Activated T-cell treated with anti-CD3 and anti-CD28 coated beads for 4 hours (primary cell): ENCODE measurements around the gene GPSM1.

Source experiments
- DNase-seq: peaks from one replicate; pipeline ENCODE4 v3.0.0-alpha.2; 2020

GPSM1 gene

DNA sequence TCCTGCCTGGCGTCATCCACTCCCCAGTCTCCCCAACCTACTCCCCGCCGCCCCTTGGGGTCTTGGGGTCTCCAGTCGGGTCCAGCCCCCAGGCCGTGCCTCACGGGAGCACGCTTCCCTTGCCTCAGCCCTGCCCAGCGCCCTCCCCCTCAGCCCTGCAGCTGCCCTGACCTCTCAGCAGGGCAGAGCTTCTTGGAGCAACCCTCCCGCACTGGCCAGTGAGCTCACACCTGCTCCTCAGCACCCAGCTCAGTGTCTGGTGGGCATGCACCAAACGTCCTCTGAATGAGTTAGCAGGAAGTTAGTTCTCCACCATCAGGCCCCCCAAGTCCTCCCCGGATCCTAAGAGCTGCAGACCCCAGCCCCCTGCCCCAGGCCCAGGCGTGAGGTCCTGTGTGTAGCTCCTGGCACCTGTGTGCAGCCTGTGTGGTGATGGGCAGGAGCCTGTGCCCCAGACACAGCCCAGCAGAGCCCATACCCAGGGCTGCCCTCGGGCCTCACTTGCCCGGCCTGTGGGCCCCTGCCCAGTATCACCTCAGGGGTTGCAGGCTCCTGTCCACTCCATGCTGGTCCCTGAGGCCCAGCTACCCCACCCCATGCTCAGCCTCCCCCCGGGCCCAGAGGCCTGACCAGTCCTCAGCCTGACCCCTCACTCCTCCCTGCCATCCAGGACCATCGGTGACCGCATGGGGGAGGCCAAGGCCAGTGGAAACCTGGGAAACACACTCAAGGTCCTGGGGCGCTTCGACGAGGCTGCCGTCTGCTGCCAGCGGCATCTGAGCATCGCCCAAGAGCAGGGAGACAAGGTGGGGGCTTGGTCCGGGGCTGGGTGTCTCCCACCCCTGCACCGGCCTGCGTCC, 8.2 kb downstream of the GPSM1 start:
- DNase-seq: no peak

DNA sequence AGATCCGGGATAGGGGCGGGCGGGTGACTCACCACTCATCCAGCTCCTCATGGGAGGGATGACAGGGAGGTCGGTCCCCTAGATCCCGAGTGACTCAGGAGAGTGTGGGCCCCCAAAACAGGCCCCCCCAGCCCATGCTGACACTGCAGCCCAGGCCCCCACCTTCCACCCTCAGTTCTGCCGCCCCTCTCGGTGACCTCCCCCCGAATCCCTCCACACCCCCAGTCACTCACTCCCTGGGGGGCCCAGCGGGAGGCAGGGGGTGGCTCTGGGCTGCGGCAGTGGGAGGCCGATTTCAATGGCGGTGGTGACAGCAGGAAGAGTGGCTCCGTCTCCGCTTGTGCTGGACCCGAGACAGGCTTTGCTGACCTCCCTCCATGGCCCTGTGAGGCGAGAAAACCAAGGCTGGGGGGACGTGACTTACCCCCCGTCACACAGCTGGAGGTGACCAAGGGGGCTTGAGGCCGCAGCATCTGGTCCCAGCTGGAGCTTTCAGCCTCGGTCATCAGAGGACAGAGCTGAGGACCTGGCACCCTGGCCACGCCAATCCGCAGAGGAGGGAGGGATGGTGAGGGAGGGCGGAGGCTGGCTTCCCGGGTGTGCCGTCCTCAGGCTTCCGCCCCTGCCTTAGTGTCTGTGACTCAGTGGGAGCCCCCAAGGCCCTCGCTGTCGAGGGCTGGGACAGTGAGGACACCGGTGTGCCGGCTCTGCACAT, 9.0 kb downstream of the GPSM1 start:
- DNase-seq: no peak

DNA sequence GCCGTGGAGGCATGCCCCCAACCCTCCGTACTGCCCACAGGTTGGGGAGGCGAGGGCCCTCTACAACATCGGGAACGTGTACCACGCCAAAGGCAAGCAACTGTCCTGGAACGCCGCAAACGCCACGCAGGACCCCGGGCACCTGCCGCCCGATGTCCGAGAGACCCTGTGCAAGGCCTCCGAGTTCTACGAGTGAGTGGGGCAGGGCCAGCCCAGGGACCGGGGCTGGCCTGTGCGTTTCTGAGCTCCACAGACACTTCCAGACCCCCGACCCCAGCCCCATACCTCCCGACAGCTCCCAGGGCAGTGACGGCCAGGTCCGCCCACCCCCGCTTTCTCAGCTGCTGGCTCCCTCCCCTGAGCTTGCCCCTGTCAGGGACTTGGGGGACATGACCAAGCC, 9.5 kb downstream of the GPSM1 start:
- DNase-seq: no peak

DNA sequence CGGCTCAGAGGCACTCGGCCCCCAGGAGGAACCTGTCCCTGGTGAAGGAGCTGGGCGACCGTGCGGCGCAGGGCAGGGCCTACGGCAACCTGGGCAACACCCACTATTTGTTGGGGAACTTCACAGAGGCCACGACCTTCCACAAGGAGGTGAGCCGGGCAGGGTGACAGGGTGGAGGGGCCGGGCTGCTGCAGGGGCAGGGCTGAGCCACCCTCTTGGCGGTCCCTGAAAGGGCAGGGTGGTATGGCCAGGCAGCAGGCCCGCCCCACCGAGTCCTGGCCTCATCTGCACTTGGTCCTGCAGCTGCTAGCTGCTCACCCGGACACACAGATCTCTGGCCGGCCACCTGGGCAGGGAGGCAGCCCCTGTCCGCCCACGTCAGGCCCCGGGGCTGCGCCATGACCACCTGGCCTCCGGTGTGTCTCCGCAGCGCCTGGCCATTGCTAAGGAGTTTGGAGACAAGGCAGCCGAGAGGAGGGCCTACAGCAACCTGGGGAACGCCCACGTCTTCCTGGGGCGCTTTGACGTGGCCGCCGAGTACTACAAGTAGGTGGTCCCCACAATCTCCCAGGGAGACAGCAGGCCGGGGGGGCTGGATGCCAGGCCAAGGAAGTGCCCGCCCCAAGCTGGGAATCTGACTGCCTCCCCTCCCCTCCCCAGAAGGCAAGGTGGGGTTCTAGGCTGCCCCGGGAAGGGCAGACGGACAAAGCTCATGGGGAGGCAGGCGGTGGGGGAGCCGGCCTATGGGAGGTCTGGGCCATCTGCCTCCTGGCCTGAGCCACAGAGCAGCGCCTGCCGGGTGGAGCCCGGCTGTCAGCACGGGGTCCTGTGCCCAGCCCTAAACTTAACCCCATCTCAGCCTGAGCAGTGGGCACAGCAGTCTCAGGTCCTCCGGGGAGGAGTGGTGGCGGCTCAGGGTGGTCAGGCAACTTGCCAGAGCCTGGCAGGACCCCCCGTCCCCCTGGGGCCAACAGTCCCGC, 10.4 kb downstream of the GPSM1 start:
- DNase-seq: no peak

DNA sequence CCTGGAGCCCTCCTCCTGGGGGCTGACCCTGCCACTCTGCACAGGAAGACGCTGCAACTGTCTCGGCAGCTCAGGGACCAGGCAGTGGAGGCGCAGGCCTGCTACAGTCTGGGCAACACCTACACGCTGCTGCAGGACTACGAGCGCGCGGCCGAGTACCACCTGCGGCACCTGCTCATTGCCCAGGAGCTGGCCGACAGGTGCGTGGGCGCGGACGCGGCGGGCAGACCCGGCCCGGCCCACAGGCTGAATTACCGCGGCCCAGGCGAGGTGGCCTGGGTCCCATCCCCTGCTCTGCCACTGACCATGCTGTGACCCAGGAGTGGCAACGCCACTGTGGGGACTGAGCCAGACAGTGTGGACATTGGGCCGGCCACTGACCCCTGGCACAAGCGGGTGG, 11.2 kb downstream of the GPSM1 start:
- DNase-seq: no peak

DNA sequence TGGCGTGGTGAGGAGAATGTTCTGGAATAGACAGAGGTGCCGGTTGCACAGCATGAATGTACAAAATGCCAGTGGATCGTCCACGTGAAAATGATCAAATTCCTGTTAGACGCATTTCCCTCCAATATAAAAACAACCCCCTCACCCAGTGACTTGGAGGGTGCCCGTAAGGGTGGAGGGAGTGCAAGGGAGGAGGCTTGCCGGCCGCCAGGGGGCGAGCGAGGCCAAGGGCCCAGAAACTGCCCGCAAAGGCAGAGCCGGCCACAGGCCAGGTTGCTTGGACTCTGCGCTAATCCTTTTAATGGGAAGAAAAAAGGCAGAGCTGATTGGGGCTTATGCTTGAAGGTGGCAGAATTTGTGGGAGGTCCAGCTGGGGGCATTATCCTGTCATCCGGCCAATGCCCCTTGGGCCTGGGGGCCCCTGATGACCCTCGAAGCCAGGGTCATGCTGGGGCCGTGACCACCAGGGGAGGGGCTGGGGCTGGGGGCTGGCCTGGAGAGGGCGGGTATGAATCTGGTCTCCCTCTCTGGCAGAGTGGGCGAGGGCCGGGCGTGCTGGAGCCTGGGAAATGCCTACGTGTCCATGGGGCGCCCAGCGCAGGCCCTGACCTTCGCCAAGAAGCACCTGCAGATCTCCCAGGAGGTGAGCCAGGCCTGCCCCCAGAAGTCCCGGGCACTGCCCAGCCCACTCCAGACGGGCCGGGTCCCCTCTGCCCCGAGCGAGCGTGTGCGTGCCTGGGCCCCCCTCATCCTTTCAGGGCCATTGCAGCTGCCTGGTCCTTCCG, 12.0 kb downstream of the GPSM1 start:
- DNase-seq: no peak

DNA sequence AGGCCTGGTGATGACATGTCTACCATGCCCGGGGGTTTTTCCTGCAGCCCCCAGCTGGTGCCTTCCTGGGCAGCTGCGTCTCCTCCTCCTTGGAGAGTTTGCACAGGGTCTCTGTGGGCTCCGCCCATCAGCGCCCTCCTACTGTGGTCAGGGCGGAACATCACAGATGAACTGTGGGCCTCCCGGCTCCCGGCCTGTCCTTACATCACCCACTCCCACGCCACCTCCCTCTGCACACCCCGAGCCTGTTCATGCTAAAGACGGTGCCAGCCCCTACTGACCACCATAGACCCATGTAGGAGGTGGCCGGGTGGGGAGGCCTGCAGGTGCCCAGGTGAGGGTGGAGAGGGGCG, 12.6 kb downstream of the GPSM1 start:
- no peak for DNase-seq

DNA sequence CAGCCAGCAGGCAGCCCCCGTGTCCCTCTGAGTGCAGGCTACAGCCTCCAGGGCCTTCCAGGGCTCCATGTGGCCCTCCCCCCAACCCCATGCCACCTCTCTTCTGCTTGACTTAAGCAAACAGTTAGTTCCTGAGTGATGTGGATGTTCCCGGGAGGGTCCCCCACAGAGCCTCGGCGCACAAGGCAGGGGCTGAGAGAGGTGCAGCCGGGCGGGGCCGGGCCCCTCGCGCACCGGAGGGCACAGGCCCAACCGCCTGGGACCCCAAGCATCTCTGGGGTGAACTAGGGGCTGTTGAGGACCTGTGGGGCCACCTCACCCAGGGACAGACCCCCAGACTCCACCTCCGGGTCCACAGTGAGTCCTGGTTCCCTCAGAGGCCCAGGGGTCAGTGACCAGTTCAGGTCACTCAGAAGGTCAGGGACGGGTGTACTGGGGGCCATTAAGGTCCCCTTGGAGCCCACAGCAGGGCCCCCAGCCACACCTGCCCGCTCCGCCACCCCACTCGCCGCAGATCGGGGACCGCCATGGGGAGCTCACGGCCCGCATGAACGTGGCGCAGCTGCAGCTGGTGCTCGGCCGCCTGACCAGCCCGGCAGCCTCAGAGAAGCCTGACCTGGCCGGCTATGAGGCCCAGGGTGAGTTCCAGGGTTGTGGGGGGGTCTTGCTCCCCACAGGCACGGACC, 13.2 kb downstream of the GPSM1 start:
- no peak for DNase-seq

DNA sequence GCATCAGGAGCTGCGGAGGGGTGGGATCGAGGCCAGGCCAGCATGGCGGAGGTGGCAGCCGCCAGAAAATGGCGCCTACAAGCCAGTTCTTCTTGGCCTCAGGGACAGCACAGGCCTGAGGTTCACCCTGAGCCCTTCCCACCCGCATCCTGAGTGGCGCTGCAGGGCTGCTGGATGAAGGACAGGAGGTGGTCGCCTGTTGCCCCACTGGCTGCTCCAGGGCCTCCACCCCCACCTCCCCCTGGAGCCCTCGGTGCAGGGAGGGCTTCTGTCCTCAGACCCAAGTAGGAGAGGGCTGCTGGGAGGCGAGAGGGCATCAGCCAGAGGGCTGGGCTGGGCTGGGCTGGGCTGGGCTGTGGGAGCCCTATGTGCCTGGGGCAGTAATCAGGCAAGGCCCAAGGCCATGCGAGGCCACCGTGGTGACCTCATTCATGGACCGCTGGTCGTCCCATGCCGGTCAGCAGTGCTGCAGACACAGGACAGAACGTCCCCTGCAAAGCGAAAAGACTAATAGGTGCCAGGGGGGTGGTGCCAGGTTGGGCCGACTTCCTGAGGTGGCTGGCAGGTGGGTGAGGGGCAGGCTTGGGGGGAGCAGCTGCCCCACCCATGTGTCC, 13.8 kb downstream of the GPSM1 start:
- no peak for DNase-seq

DNA sequence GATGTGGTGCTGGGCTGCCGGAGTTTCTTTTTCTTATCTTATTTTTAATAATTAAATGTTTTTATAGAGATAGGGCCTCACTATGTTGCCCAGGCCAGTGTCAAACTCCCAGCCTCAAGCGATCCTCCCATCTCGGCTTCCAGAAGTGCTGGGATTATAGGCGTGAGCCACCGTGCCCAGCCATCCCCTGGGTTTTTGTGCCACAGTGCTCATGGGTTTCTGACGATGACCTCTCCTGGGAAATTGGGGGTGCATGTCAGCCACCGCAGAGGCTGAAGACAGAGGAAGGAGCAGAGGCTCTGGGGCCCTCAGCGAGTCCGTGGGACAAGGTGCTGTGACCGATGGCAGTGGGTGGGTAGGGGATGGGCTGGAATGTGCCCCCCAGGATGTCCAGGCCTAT, 14.4 kb downstream of the GPSM1 start:
- no peak for DNase-seq

DNA sequence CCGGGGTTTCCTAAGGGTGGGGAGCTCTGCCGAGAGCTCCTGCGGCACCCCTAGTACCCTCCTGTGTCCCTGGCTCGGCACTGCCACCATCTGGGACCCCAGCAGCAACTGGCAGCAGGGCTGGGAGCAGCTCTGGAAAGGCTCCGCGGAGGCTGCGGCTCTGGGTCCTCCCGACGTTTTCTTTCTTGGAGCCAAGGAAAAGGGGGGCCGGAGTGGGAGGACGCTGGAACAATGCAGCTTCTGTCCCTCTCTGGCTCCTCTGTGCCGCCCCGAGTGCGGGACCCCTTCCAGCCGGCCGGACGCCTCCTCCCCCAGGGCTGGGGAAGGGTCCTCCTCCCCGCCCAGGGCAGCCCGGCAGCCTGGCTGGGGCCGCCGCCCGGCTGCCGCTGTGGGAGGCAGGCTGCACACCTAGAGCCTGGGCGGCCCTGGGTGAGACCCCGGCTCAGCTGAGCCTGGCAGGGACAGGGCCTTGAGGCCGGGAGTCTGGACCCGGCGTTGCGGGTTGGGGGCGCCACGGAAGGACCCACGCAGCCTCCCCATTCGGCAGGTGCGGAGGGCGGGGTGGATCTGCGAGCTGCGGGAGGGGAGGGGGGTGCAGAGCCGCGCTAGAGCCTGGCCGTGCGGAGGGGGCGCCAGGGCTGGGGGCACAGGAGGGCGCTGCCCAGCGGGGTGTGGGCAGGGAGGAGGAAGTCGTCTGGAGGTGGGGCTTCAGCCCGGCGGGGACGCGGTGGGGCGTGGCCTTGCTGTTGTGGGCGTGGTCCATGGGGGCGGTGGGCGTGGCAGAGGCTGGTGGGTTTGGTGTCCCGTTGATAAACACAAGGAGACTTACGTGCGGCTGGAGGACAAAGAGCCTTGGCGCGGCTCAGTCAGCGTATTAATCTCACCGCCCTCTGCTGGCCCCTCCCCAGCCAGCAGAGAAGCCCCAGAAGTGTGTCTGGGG, 15.1 kb downstream of the GPSM1 start:
- DNase-seq: peak; percentile 53

DNA sequence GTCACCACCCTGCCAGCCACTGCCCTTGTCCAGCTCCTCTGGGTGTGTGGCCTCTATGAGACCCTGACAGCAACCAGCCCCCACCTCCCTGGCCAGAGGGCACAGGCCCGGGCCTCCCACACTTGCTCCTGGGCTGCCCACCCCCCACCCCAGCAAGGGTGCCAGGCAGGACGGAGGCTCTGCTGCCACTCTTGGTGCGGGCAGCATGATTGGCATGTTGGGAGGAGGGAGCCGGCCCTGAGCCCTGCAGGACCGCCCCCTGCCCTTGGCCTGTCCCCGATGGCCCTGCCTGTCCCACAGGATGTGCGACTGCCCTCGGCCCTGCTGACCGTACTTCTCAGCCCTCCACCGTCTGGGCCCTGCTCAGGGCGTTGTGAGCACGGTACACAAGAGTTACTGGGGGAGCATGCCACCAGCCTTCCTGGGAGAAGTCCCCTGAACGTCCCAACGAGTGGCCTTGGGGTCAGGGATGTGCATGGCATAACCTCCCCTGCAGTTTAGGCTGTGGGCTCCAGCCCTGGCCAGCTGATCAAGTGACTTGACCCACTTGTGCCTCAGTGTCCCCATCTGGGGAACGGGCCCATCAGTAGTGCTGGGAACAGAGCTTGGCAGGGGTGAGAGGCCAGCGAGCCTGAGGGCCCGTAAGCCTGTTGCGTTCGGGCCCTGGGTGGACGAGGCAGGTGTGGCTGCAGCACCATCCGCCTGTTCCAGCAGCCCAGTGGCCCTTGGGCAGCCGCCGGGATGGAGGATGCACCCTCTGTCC, 16.0 kb downstream of the GPSM1 start:
- no peak for DNase-seq

DNA sequence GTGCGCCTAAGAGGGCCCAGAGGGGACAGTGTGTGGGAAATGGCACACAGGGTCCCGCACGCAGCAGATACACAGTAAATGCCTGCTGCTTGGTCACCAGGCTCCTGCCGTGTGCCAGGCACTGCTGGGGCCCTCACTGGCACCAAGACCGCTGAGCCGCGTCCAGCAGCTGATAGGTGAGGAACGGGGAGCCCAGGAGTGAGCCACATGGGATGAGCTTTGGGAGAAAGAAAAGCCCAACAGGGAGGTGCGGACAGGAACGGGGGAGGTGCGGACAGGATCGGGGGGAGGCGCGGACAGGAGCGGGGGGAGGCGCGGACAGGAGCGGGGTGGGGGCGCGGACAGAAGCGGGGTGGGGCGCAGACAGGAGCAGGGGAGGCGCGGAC, 16.5 kb downstream of the GPSM1 start:
- no peak for DNase-seq

DNA sequence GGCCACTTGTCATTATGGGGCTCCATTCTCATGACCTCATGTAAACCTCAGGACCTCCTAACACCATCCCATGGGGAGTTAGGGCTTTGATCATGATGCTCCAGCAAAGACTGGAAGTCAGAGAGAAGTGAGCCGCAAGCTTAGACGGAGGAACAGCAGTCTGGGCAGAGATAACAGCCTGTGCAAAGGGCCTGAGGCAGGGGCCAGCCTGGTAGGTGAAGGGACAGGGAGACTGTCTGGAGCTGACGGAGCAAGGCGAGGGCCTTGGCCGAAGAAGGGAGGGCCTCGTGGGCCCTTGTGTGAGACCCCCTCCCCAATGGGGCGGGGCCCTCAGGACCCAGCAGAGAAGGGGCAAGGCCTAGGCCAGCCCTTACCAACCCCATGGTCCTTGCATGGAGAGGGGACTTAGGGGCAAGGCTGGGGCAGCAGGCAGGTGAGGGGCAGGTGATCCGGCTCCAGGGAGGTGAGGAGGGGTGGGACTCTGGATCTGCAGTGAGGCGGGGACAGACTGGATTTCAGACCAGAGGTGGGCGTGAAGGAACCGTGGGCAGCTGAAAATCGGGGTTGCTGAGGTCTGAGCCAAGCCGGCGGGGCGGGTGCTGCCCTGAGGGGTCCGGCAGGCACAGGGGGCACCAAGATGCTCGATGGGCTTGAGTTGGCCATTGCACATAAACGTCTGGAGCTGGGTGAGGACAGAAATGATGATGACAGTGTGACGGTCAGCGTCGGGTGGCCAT, 17.4 kb downstream of the GPSM1 start:
- no peak for DNase-seq

DNA sequence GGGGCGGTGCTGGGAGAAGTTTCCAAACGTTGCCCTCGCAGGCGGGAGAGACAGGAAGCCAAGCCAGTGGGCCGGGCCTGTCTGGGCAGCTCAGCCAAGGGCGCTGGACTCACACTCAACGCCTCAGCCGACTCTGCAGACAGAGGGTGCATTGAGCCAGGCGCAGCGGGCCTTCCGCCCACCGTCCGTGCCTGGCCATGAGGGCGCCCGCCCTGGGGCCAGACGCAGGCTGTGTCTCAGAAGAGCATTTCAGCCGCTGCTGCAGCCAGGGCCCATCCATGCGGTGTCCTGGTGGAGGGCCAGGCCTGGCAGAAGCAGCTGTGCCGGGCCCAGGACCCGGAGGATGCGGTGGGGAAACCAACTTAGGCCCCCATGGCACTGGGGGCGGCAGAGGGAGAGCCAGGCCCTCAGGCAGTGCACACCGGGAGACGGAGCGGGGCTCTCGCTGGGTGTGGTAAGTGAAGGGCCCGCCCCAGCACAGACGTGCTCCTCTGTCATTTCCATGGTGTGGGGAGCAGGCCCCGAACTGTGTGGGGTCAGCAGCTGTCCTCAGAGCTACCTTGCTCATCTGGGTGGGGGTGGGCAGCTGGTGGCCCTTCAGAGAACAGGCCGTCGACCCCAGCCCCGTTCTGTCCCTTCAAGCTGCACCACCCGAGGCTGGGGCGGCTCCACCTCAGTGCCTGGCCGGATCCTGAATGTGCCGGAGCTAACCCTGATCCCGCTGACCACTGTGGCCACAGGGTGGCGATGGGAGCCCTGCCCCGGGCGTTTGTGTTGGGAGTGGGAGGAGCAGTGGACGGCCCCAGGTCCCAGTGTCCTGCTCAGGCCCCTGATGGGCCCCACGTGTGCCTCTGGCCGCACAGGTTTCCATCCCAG, 18.2 kb downstream of the GPSM1 start:
- no peak for DNase-seq

DNA sequence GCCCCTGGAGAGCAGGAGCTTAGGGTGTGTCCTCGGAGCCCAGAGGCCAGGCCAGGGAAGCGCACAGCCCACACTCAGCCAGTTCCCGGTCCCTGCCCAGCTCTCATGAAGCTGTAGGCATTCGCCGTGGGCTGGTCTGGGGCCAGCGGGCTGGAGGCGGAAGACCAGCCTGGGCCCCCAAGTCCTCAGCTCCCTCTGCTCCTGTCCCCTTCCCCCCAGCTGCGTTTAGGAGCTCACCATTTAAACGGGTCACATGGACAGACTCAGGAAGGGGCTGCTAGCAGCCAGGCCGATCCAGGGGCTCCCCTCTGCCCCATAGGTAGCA, 18.8 kb downstream of the GPSM1 start:
- no peak for DNase-seq

DNA sequence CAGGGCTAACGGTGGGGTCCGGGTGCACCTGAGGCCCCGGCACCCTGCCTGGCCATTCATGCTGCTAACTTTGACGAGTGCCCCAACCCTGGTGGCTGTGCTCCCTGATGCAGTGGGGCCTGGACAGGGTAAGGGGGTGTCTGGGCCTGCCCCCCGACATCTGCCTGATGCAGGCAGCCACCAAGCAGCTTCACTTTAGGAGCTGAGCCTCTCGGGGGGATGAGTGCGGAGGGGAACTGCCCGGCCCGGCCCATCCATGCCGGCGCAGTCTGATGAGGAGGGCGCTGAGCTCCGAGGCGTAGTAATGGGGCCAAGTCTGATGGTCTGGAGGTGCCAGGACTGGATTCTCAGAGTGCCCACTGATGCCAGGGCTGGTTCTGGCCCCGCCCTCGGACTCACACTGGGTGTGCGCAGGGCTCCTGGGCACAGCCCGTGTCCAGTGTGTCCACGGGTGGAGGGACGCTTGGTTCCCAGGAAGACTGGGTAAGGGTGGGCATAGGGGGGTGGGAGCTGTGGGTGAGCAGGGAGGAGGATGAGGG, 19.7 kb downstream of the GPSM1 start:
- DNase-seq: no peak
